Fibroblast of villous mesenchyme (primary cell): ENCODE results near the gene ARHGAP19. TPM values are rescaled to one million over a fixed set of nuclear protein-coding genes. Genes with fewer than 3 reads are reported as not detected.
A peak's percentile ranks its signal among the peaks of the same experiment; 100 is the strongest.

Source experiments
- DNase-seq: peaks from one replicate; pipeline ENCODE4 v3.0.0-alpha.2; 2010; ENCODE audit warnings: low read depth
- H3K4me3 ChIP-seq: 2 replicates; pipeline ENCODE4 v1.5.1; 2011; ENCODE audit warnings: low read depth, mild to moderate bottlenecking, low read length
- total RNA-seq: library from RNA; depleted of rRNA; stranded (reverse); fragments of >200 nt; gene quantifications from 2 replicates; pipeline ENCODE4 v1.2.3, GENCODE V29; 2012
- TF ChIP-seq, protein P1 (sequence below): IDR thresholded peaks from 2 replicates; pipeline ENCODE4 v1.5.1; 2012; ENCODE audit warnings: low read depth, mild to moderate bottlenecking, low read length; ENCODE audit not compliant: insufficient read depth

Gene ARHGAP19
- total RNA-seq, 1 donor: 13.4 TPM

- TF ChIP-seq, protein P1, sequence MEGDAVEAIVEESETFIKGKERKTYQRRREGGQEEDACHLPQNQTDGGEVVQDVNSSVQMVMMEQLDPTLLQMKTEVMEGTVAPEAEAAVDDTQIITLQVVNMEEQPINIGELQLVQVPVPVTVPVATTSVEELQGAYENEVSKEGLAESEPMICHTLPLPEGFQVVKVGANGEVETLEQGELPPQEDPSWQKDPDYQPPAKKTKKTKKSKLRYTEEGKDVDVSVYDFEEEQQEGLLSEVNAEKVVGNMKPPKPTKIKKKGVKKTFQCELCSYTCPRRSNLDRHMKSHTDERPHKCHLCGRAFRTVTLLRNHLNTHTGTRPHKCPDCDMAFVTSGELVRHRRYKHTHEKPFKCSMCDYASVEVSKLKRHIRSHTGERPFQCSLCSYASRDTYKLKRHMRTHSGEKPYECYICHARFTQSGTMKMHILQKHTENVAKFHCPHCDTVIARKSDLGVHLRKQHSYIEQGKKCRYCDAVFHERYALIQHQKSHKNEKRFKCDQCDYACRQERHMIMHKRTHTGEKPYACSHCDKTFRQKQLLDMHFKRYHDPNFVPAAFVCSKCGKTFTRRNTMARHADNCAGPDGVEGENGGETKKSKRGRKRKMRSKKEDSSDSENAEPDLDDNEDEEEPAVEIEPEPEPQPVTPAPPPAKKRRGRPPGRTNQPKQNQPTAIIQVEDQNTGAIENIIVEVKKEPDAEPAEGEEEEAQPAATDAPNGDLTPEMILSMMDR: no peak
- no peak for DNase-seq
- H3K4me3 ChIP-seq: peak overlapping the region; percentile 78
These were observed 42.8 kb upstream of the ARHGAP19 start for GRCh38 chr10:97335188-97335619.

DNA sequence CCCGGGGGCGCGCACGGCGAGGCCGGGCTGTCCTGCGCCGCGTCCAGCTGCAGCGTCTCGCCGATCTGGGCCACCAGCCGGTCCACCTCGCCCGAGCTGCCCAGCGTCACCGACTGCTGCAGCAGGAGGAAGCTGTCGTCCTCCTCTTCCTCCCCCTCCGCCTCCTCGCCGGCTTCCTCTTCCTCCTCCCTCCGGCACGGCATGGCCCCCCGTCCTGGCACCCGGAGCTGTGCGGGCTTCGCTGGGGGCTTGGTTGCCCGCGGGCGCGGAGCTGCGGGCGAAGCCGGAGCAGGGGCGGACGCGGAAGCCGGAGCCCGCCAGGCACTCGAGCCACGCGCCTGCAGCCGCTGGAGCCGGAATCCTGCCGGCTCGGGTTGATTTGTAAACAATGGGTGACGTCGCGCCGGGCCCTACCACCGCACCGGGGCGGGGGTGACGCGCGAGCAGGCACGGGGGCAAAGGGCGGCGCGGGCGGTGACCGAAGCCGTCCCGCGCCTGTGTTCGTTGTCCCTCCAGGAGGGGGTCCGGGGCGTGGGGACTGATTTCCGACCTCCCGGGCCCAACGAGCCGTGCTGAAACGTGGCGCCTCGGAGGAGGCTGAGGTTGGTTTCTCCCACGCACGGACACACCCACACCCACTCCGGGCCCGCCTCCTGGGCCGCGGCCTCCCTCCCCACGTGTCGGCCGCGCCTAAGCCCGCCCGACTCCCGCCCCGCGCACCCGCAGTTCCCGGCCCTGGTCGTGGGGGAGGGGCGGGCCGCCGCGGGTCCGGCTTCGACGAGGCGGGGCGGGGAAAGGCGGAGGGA, 42.1 kb upstream of the ARHGAP19 start, which contains the start of gene FRAT2:
TSS of gene FRAT2 (minus strand) at position 360 of the 806 bp plus-strand sequence. CDS start at position 203, 157 bp downstream.
- TF ChIP-seq, protein P1: no peak
- peak; percentile 94 for DNase-seq

DNA sequence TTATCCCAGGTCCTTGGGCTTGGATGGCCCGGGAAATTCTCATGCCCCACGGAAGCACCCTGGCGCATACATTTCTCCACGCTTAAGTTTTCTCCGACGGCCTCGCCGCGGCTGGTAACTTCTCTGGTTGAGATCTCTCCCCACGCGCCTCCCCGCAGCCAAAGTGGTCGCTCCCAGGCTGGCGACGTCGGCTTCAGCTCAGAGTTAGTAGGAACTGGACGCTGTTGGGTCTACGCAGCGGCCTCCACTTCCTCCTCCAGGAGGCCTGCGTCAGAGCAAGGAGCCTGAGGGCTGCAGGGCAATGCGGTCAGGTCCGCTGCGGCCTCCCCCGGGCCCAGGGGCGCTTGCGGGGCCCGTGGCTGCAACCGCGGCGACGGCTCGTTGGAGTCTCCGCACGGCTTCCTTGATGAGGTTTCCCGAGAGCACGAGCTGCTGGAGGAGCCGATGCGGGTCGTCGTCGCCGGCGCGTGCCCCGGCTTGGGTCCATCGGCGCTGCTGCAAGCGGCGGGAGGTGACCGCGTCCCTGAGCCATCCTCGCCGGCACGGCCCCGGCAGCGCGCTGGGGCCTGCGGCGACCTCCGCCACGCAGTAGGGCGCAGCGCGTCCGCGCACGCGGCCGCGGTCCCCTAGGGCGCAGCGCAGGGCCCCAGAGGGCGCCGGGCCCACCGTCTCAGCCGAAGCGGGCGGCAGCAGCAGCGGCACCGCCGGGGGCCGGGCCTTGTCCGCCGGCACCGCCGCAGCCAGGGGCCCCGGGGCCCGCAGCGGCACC, 41.3 kb upstream of the ARHGAP19 start:
- H3K4me3 ChIP-seq: peak overlapping the region; percentile 78
- peak; percentile 63 for DNase-seq
- TF ChIP-seq, protein P1: no peak

More for the DNA sequence above, 42.1 kb upstream of the ARHGAP19 start, which contains the start of gene FRAT2:
- H3K4me3 ChIP-seq: peak within 1 kb of the TSS; percentile 78

DNA sequence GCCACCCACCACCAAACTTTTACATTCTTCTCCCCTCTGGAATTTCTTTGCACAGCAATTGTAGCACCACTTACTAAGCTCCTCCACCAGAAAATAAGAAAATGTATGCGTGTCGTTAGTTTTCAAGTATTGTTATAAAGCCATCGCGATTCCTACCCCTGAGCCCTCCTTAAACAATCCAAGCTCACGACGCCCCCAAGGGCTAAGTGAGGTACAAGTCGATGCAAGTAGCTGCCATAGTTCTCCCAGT, 40.8 kb upstream of the ARHGAP19 start:
- TF ChIP-seq, protein P1: peak; percentile 21
- DNase-seq: peak; percentile 44

GRCh38 chr10:97332591-97333350, 40.3 kb upstream of the ARHGAP19 start:
- DNase-seq: peak; percentile 88
- peak overlapping the region; percentile 78 for H3K4me3 ChIP-seq
- TF ChIP-seq, protein P1: peak; percentile 55

More for the DNA sequence above, 40.8 kb upstream of the ARHGAP19 start:
- peak overlapping the region; percentile 78 for H3K4me3 ChIP-seq

GRCh38 chr10:97331153-97331703, 38.8 kb upstream of the ARHGAP19 start:
- no peak for DNase-seq
- TF ChIP-seq, protein P1: no peak
- H3K4me3 ChIP-seq: no peak overlapping the region
